ENCODE data around the gene DMBX1. TPM values are rescaled to one million over a fixed set of nuclear protein-coding genes. Genes with fewer than 3 reads are reported as not detected.

DMBX1 gene
- total RNA-seq, 4 donors from 2014 or later, result not detected

- 9 to 20% methylated on average over 6 to 73 of the region's 76 CpGs for whole genome bisulfite sequencing, 2 donors (ENCODE audit: low coverage in 1 of 2)
- H3K9me3 ChIP-seq, result no peaks in the 10 kb centered on the region
- in situ Hi-C loops (cut with MboI; ENCODE audit: low pct_ligation_motif_present in 1 of 4, low pct_unique_long_range_greater_than_20kb in 1 of 4, low sequenced_read_pairs in 3 of 4) (loop anchor here in 2 of 4 donors (10.0 to 25.0 kb wide), 2 partner anchors 76 to 289 kb away; no protein-coding TSS in a partner anchor), intact Hi-C loops (cut with DNase I; ENCODE audit: low total_unique reads) (no loop called here)
- H3K27ac ChIP-seq, result no peak overlapping the region
- H3K4me1 ChIP-seq, result peaks cover 0 to 11% (median 7%) of the 10 kb centered on the region in 4 donors
- DNase-seq, result no peak
- TF ChIP-seq POLR2AphosphoS5 (IDR thresholded peaks at IDR 0.05) (no peak), CTCF (IDR thresholded peaks at IDR 0.05) (no peak)
- no peaks in the 10 kb centered on the region for H3K36me3 ChIP-seq
- peak overlapping the region in 3 of 4 donors; percentile 6 to 44 (median 32) for H3K4me3 ChIP-seq
- H3K27me3 ChIP-seq, result peaks cover 65% of the 10 kb centered on the region
These were observed 41.3 kb upstream of the DMBX1 start for GRCh38 chr1:46448109-46448911.

- Histone ChIP-seq H3K9me3 (no peaks in the 10 kb centered on the region), H3K36me3 (no peaks in the 10 kb centered on the region), H3K27me3 (peaks cover 65% of the 10 kb centered on the region), H3K27ac (no peak overlapping the region), H3K4me1 (peaks cover 0 to 11% (median 7%) of the 10 kb centered on the region in 4 donors), H3K4me3 (no peak overlapping the region)
- 70 to 80% methylated on average over 2 to 6 of the region's 6 CpGs for WGBS, 2 donors (ENCODE audit: low coverage in 1 of 2)
- intact Hi-C loops (cut with DNase I; ENCODE audit: low total_unique reads), result no loop called here
- in situ Hi-C loops (cut with MboI; ENCODE audit: low pct_ligation_motif_present in 1 of 4, low pct_unique_long_range_greater_than_20kb in 1 of 4, low sequenced_read_pairs in 3 of 4), result loop anchor here in 3 of 4 donors (10.0 to 25.0 kb wide), 2 partner anchors 75 to 288 kb away; no protein-coding TSS in a partner anchor
- TF ChIP-seq EP300 (IDR thresholded peaks at IDR 0.05; ENCODE audit: low read depth), result no peak
- TF ChIP-seq POLR2A (IDR thresholded peaks at IDR 0.05), result no peak
- TF ChIP-seq CTCF (IDR thresholded peaks at IDR 0.05), result no peak
- no peak for TF ChIP-seq POLR2AphosphoS5 (IDR thresholded peaks at IDR 0.05)
- no peak for DNase-seq
These were observed 40.1 kb upstream of the DMBX1 start for GRCh38 chr1:46449223-46450159.

GRCh38 chr1:46450160-46450517, 39.5 kb upstream of the DMBX1 start:
- Histone ChIP-seq H3K4me3 (no peak overlapping the region), H3K4me1 (peaks cover 0 to 11% (median 7%) of the 10 kb centered on the region in 4 donors), H3K36me3 (no peaks in the 10 kb centered on the region), H3K27ac (no peak overlapping the region), H3K27me3 (peaks cover 63% of the 10 kb centered on the region), H3K9me3 (no peaks in the 10 kb centered on the region)
- intact Hi-C loops (cut with DNase I; ENCODE audit: low total_unique reads) (no loop called here), in situ Hi-C loops (cut with MboI; ENCODE audit: low pct_ligation_motif_present in 1 of 4, low pct_unique_long_range_greater_than_20kb in 1 of 4, low sequenced_read_pairs in 3 of 4) (loop anchor here in 2 of 4 donors (25.0 kb wide), 1 partner anchor 287 kb away; no protein-coding TSS in a partner anchor)
- DNase-seq, result no peak
- WGBS, 2 donors (ENCODE audit: low coverage in 1 of 2), result 57% methylated on average over 1 of the region's 1 CpG; no CpG with 5 or more reads in 1 of the 2 donors
- TF ChIP-seq EP300 (IDR thresholded peaks at IDR 0.05; ENCODE audit: low read depth), result no peak
- TF ChIP-seq POLR2AphosphoS5 (IDR thresholded peaks at IDR 0.05), result no peak
- no peak for TF ChIP-seq CTCF (IDR thresholded peaks at IDR 0.05)
